Ishikawa (cell line): ENCODE data around the gene GREM1.

Experiments used
- CEBPB ChIP-seq: IDR thresholded peaks from 2 replicates; pipeline ENCODE4 v1.6.1; 2012
- CREB1 ChIP-seq: IDR thresholded peaks from 2 replicates; pipeline ENCODE4 v1.6.1; 2012; ENCODE audit warnings: low read depth
- EGR1 ChIP-seq: IDR thresholded peaks from 2 replicates; pipeline ENCODE4 v1.6.1; 2012
- EP300 ChIP-seq: IDR thresholded peaks from 2 replicates; pipeline ENCODE4 v1.6.1; 2012; ENCODE audit warnings: borderline replicate concordance
- FOXM1 ChIP-seq: IDR thresholded peaks from 2 replicates; pipeline ENCODE4 v1.6.1; 2012; ENCODE audit warnings: low read depth, borderline replicate concordance
- MAX ChIP-seq: IDR thresholded peaks from 2 replicates; pipeline ENCODE4 v1.6.1; 2012
- NFIC ChIP-seq: IDR thresholded peaks from 2 replicates; pipeline ENCODE4 v1.6.1; 2012
- RAD21 ChIP-seq: IDR thresholded peaks from 2 replicates; pipeline ENCODE4 v1.6.1; 2012; ENCODE audit warnings: low read depth
- REST ChIP-seq: IDR thresholded peaks from 2 replicates; pipeline ENCODE4 v1.6.1; 2012; ENCODE audit warnings: low read depth, mild to moderate bottlenecking
- TAF1 ChIP-seq: IDR thresholded peaks from 2 replicates; pipeline ENCODE4 v1.6.1; 2012; ENCODE audit warnings: low read depth, mild to moderate bottlenecking
- TCF12 ChIP-seq: IDR thresholded peaks from 2 replicates; pipeline ENCODE4 v1.6.1; 2012; ENCODE audit warnings: low read depth
- TEAD4 ChIP-seq: IDR thresholded peaks from 2 replicates; pipeline ENCODE4 v1.6.1; 2012
- USF1 ChIP-seq: IDR thresholded peaks from 2 replicates; pipeline ENCODE4 v1.6.1; 2012
- YY1 ChIP-seq: IDR thresholded peaks from 2 replicates; pipeline ENCODE4 v1.6.1; 2012; ENCODE audit warnings: low read depth
- ZBTB7A ChIP-seq: IDR thresholded peaks from 2 replicates; pipeline ENCODE4 v1.6.1; 2012; ENCODE audit warnings: low read depth

Gene GREM1

GRCh38 chr15:32733281-32733680 is 15.5 kb downstream of the GREM1 start:
- TF ChIP-seq USF1 (no peak), CEBPB (no peak), NFIC (no peak), TCF12 (no peak), ZBTB7A (no peak), TAF1 (no peak), EP300 (no peak), MAX (no peak)

- TF ChIP-seq TEAD4 (no peak), RAD21 (no peak), TCF12 (no peak), ZBTB7A (no peak), USF1 (no peak), NFIC (no peak), CEBPB (no peak), CREB1 (no peak), EGR1 (no peak), FOXM1 (no peak), EP300 (no peak), MAX (no peak), REST (no peak), TAF1 (no peak), YY1 (no peak)
These were observed 18.3 kb downstream of the GREM1 start for GRCh38 chr15:32735989-32736700.

GRCh38 chr15:32736701-32737061 is 18.9 kb downstream of the GREM1 start:
- TF ChIP-seq ZBTB7A (no peak), TAF1 (no peak), REST (no peak), EP300 (no peak), USF1 (no peak)

GRCh38 chr15:32737304-32737703 is 19.5 kb downstream of the GREM1 start:
- TF ChIP-seq TEAD4 (no peak), CEBPB (no peak), EGR1 (no peak), YY1 (no peak), CREB1 (no peak), ZBTB7A (no peak), TCF12 (no peak)

GRCh38 chr15:32738666-32739065 is 20.9 kb downstream of the GREM1 start:
- no peak for TF ChIP-seq REST
- TF ChIP-seq CREB1, result no peak
- no peak for TF ChIP-seq ZBTB7A
- no peak for TF ChIP-seq CEBPB
- TF ChIP-seq TCF12, result no peak
- TF ChIP-seq FOXM1, result no peak
- no peak for TF ChIP-seq YY1
- TF ChIP-seq RAD21, result no peak
- no peak for TF ChIP-seq USF1
- TF ChIP-seq NFIC, result no peak
- no peak for TF ChIP-seq EGR1
- TF ChIP-seq EP300, result no peak
- no peak for TF ChIP-seq MAX
- TF ChIP-seq TAF1, result no peak
- no peak for TF ChIP-seq TEAD4
